NCI-H146 treated with DMSO at 0.1 percent for 48 hours (cell line): Measurements from ENCODE around the gene MMD.
"Not testable (repeated sequence)": the region's sequence is repeated elsewhere in the genome, so short reads cannot be mapped to it uniquely, and the experiment has no call there.

Experiments
- DNase-seq: peaks from one replicate; lab custom pipeline; 2025; ENCODE audit not compliant: unreplicated experiment; lab: John Stamatoyannopoulos, UW

The MMD gene

GRCh38 chr17:55444471-55445441 is 23.1 kb upstream of the MMD start:
- DNase-seq, result no peak

- no peak for DNase-seq
These were observed 22.3 kb upstream of the MMD start for GRCh38 chr17:55443904-55444303.

GRCh38 chr17:55442953-55443683 is 21.5 kb upstream of the MMD start:
- no peak for DNase-seq

GRCh38 chr17:55442462-55442861 is 20.8 kb upstream of the MMD start:
- no peak for DNase-seq

GRCh38 chr17:55441544-55441943 is 19.9 kb upstream of the MMD start:
- no peak for DNase-seq

GRCh38 chr17:55440391-55440790 is 18.8 kb upstream of the MMD start:
- no peak for DNase-seq

GRCh38 chr17:55437159-55437605 is 15.5 kb upstream of the MMD start:
- DNase-seq, result no peak

GRCh38 chr17:55436224-55437158 is 14.9 kb upstream of the MMD start:
- DNase-seq, result no peak

GRCh38 chr17:55435408-55435807 is 13.8 kb upstream of the MMD start:
- no peak for DNase-seq

- no peak for DNase-seq
These were observed 13.1 kb upstream of the MMD start for GRCh38 chr17:55434721-55435120.

- DNase-seq, result no peak
These were observed 12.2 kb upstream of the MMD start for GRCh38 chr17:55433629-55434422.

- no peak for DNase-seq
These were observed 11.5 kb upstream of the MMD start for GRCh38 chr17:55433029-55433628.

GRCh38 chr17:55432358-55433028 is 10.9 kb upstream of the MMD start:
- no peak for DNase-seq

- not testable (repeated sequence) for DNase-seq
These were observed 10.3 kb upstream of the MMD start for GRCh38 chr17:55431914-55432313.

- no peak for DNase-seq
These were observed 9.1 kb upstream of the MMD start for GRCh38 chr17:55430541-55431288.

GRCh38 chr17:55427587-55427882 is 5.9 kb upstream of the MMD start:
- no peak for DNase-seq

- no peak for DNase-seq
These were observed 5.4 kb upstream of the MMD start for GRCh38 chr17:55426851-55427586.
